Subcutaneous adipose tissue (tissue), 4 donors: ENCODE measurements around the gene VAPA. TPM values are rescaled to one million over a fixed set of nuclear protein-coding genes. Genes with fewer than 3 reads are reported as not detected.

ENCODE experiments used
- CTCF ChIP-seq: fragments of 450-650 bp; IDR thresholded peaks from one replicate; pipeline ENCODE4 v1.5.1; 2016; ENCODE audit warnings: low read depth, mild to moderate bottlenecking, control low read depth, antibody characterized with exemption, moderate library complexity
- total RNA-seq, 4 donors: library from RNA; depleted of rRNA; stranded (reverse); fragments of >200 nt; gene quantifications; one replicate each; pipeline ENCODE4 v1.1.0, GENCODE V29; 2016

The VAPA gene
- total RNA-seq, 4 donors from 2014 or later = 176 to 282 (median 249) TPM

GRCh38 chr18:9902832-9903231, 11.0 kb upstream of the VAPA start:
- no peak for TF ChIP-seq CTCF

GRCh38 chr18:9905401-9905922, 8.4 kb upstream of the VAPA start:
- no peak for TF ChIP-seq CTCF

- TF ChIP-seq CTCF = no peak
Measured at GRCh38 chr18:9906481-9906880, 7.3 kb upstream of the VAPA start.

GRCh38 chr18:9907867-9908266, 5.9 kb upstream of the VAPA start:
- TF ChIP-seq CTCF = no peak

- TF ChIP-seq CTCF = no peak
Measured at GRCh38 chr18:9910071-9910470, 3.7 kb upstream of the VAPA start.

- no peak for TF ChIP-seq CTCF
Measured at GRCh38 chr18:9910661-9911060, 3.2 kb upstream of the VAPA start.

GRCh38 chr18:9911226-9911625, 2.6 kb upstream of the VAPA start:
- TF ChIP-seq CTCF = no peak
